Middle frontal gyrus (tissue), 1 donor: Measurements from ENCODE around the gene SRSF7.
"Not testable (repeated sequence)": the region's sequence is repeated elsewhere in the genome, so short reads cannot be mapped to it uniquely, and the experiment has no call there.

ENCODE experiments used
- DNase-seq: peaks from one replicate; pipeline ENCODE4 v3.0.0-alpha.2; 2015; ENCODE audit warnings: low spot score; ENCODE audit errors: extremely low spot score

Gene SRSF7

DNA sequence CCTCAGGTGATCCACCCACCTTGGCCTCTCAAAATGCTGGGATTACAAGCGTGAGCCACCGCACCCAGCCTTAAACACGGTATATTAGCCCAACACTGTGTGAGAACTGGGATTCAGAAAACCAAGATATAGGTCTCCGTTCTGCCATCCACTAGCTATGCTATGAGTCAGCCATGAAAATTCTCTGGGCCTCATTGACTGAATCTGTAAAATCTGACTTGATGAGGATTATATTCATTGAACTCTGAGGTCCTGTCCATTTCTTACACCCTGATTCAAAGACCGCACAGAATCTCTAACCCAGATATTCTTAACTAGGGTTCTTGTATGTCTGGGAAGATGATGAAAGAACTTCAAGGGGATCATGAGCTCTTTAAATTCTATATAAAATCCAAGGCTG, 47.8 kb downstream of the SRSF7 start:
- DNase-seq, result not testable (repeated sequence)

DNA sequence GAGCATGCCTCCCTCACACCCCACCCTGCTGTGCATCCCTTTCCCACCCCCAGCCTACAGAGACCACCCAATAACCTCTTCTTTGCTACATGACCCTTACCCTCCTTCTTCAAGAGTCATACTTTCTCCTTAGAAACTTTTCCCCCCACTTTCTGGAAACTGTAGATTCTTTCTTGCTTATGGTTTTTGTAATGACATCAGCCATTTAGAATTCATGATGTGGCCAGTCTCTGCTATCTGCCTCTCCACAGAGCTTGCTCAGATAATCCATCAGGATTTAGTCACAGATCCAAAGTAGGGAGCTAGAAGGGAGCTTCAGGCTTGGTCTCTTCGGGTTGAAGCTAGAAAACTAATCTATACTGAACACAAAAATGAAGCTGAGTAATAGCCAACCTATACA, 48.7 kb downstream of the SRSF7 start:
- DNase-seq, result no peak

DNA sequence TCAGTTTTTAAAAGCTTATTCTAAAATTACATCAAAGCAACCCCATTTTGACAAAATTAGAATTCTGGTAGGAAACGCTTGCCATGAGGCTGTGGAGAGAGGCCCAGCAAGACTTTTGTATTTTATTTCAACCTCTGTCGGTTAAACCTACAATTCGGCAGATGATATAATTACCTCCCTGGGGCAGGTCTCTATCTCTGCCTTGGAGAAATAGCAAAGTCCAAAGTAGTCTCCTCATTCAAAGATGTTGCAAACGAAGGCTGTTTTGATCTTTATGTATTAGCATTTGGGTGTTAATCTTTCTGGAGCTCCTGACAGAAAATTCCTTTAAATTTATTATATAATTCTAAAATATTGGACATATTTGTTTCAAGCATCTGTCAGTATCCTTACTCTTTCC, 49.6 kb downstream of the SRSF7 start:
- DNase-seq, result no peak

DNA sequence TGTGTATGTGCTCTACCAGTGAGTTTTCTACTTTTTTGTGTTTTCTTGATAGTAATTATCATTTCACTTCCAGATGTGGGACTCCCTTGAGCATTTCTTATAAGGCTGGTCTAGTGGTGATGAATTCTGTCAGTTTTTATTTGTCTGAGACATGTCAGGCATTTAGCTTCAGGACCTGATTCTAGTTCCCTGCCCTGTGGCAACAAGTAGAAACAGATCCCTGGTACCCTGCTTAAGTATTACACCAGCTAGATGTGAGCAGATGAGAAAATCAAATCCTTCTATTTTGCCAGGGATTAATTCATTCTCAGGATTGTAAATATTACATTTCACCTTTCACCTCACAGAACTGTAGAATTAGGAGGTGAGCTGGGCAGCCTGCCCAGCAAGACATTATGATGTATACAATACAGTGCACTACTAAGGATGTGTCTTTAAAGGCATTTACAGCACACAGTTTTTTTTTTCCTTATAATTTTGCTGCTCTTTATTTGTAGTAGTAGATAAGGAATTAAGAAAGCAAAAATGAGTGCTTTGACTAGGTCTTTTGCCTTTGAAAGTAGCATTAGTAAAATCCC, 50.2 kb downstream of the SRSF7 start:
- DNase-seq, result no peak

DNA sequence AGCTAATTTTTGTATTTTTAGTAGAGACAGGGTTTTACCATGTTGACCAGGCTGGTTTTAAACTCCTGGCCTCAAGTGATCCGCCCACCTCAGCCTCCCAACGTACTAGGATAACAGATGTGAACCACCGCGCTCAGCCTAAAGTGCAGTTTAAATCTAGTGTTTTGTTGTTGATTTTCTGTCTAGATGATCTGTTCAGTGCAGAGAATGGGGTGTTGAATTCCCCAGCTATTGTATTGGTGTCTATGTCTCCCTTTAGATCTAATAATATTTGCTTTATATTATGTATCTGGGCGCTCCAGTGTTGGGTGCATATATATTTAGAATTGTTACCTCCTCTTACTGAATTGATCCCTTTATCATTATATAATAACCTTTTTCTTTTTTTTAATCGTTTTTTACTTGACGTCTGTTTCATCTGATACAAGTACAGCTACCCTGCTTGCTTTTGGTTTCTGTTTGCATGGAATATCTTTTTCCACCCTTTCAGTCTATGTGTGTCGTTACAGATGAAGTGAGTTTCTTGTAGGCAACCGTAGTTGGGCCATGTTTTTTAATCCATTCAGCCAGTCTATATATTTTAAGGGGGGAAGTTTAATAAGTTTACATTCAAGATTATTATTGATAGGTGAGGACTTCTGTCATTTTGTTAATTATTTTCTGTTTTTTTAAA, 50.9 kb downstream of the SRSF7 start:
- no peak for DNase-seq

DNA sequence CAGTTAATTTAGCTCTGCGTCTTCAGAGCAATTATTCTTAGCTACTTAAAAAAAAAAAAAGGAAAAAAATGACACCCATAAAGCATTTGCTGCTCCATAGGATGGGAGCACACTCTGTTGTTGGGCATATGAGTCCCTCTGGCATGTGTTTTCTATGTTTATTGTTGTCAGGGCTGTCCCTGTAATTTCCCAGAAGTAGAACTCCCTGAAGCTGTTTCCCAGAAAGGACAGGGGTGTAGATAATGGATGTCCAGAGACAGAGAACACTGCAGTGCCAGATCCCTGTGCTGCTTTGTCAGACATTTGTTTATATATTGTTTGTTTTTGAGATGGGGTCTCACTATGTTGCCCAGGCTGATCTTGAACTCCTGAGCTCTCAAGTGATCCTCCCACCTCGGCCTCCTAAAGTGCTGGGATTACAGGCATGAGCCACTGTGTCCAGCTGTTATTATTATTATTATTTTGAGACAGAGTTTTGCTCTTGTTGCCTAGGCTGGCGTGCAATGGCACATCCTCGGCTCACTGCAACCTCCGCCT, 52.6 kb downstream of the SRSF7 start:
- DNase-seq, result no peak

DNA sequence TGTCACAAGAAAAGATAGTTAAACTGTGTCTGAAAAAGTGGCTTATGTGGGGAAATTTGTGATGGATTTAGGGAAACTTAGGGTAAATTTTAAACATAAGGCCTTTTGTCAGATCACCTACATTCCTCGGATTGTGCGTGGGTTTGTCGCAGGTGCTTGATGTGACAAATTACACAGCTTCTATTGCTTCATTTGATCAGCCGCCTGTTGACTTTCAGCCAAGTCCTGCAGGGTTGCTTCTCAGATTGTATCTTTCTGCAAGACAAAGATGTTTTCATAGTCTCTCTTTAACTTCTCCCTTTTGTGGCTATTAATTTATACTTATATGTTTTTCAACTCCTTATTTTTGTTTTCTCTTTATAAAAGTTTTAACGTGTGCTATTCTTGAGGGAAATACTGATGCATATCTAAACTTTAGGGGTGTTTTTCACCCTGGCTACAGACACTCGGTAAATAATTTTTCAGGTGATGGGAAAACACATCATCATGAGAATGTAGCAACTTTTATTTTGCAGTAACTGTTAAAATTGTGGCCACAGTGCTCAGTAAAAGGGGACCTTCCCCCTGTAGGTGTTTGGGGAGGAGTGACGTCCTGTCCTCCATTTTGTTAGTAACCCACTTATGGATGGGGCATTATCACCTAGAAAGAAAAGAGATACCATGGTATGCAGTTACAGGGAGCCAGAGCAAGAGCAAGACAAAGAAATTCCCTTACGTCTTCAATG, 53.9 kb downstream of the SRSF7 start:
- no peak for DNase-seq
